HG02938 (cell line): ENCODE results near the gene STKLD1.

ENCODE experiments used
- ATAC-seq: cut with Tn5 transposase; IDR thresholded peaks from one replicate; pipeline ENCODE4 v1.9.1; 2021; ENCODE audit warnings: mild to moderate bottlenecking, moderate library complexity; ENCODE audit not compliant: unreplicated experiment

Gene STKLD1

GRCh38 chr9:133344979-133345378, 31.2 kb upstream of the STKLD1 start:
- no peak for ATAC-seq

DNA sequence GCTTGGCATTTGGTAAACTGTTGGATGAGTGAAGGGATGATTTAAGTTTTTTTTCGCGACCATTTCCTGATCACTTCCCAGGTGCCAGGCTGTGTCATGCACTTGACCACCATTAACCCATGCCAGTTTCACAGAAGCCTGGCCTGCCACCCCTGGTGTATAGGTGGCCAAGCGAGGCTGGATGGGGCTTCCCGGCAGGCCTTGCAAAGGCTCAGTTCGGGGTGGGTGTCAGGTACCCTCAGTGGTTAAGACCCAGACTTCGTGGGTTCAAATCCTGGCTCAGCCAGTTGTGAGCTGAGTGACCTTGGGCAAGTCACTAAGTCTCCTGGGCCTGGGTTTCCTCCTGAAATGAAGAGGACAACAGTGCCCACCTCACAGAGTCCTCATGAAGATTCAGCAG, 30.6 kb upstream of the STKLD1 start:
- no peak for ATAC-seq

DNA sequence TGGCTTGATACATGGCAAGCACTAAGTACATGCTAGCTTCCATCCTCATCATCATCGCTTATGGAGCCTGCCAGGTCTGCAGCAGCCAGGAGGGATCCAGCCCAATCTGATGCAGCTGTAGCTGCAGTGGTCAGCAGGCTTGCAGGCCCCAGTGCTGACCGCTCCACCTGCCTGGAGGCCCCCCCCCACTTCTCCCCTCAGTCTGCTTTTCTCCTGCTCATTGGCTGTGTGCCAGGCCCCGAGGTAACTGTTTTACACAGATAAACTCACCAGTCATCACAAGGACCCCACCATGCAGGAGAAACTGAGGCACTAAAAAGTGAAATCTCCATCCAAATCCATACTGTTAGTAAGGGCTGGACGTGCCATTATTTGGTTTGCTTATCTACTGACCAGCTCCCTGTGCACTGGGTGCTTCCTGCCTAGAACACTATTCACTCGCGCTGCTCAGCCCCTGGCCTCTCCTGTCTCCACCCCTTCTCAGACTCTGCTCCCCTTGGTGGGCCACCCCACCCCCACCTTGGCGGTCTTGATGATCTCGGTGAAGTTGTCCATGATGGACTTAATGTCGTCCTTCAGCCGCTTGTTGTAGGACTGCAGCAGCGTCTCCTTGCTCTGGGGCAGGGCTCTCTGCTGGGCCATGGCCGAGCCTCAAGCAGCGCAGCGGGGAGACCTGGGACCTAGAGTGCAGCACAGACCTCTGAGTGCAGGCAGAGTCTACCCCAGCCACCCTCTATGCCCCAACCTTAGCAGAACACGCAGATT, 30.0 kb upstream of the STKLD1 start:
- ATAC-seq: no peak

DNA sequence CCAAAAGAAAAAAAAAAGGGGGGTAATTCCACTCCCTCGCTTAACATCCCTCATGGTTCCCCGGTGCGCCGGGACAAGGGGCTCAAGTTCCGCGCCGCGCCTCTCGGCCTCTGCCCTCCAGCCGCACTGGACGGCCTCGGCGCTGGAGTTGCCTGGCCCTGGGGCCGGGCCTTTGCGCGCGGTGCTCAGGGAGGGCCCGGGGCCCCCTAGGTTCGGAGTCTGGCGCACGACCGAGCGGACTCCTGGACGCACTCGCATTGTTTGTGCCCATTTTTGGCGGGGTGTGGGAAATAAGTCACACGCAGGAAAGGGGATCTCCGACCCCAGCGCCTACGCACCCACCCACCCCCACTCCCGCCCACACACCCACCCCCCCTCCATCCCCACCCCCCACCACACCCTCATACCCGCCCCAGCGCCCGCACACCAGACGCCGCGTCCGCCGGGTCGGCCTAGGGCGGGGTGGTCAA, 28.6 kb upstream of the STKLD1 start:
- peak; percentile 12 for ATAC-seq

- ATAC-seq: peak; percentile 70
These were observed 28.0 kb upstream of the STKLD1 start, which contains the start of the genes MED22 and RPL7A for GRCh38 chr9:133347985-133348717. Gene MED22 (minus strand): TSS chr9:133348131. CDS start chr9:133346662, 1,469 bp downstream. Gene RPL7A (plus strand): TSS chr9:133348218. CDS start chr9:133348244, 26 bp downstream.

DNA sequence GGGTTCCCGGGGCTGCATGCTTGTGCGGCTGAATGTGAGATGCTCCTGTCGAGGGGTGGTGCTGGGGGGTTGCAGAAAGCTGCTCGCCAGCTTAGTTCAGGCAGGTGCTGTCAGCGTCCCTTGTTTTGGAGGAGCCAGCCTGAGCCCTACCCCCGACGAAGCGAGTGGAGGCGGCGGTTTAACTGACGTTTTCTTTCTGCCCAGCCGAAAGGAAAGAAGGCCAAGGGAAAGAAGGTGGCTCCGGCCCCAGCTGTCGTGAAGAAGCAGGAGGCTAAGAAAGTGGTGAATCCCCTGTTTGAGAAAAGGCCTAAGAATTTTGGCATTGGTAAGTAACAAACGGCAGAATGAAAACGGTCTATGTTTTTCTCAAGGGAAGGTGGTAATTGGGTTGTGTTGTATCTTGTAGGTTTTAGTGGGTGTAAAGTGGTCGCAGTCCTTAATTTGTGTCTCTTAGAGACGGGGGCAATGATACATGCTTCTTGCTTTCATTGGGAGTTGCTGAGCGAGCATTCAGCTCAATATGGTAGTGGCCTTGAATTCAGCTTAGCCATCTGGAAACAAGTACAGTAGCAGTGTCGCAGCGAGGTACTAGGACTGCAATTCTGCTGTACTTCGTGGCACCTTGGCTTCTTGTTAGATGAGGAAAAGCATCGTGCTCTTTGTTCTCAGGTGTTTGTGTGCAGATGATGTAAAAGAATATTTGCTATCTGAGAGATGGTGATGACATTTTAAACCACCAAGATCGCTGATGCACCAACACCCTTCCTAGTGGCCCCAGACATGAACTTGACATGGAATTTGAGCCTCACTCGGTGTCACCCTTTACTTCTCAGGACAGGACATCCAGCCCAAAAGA, 27.2 kb upstream of the STKLD1 start:
- ATAC-seq: no peak

- ATAC-seq: no peak
These were observed 26.1 kb upstream of the STKLD1 start for GRCh38 chr9:133349965-133350616.

GRCh38 chr9:133351526-133351907, 24.6 kb upstream of the STKLD1 start:
- no peak for ATAC-seq

GRCh38 chr9:133351908-133352634, 24.1 kb upstream of the STKLD1 start:
- no peak for ATAC-seq

DNA sequence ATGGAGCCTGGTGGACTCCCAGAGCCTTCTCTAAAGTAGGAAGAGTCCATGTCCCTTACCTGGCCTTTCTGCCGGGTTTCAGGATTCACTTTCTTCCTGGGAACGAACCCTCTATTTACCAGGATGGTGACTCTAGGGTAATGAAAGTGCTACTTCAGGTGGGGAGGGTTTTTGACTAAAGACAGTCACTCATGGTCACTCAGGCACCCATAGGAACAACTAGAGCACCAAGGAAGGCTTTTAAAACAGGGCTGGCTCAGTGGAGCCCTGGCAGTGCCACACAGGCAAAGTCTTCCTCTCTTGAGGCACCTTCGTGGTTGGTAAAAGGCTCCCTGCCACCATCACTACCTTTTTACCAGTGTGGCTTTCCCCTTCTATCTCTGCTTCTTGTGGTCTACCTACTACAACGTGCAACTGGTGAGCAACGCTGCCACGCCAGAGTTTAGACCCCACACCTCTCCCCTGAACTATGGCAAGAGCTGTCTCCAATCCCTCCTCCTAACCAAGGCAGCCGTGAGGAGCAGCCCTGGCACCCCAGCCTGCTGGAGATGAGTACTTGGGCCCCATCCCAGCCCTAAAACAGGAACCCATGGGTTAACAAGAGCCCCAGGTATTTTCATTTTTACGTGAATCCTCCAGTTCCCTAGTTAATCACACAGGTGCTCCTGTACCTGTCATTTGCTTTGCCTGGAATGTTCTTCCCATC, 23.4 kb upstream of the STKLD1 start:
- no peak for ATAC-seq

- no peak for ATAC-seq
These were observed 22.6 kb upstream of the STKLD1 start for GRCh38 chr9:133353548-133353947.

DNA sequence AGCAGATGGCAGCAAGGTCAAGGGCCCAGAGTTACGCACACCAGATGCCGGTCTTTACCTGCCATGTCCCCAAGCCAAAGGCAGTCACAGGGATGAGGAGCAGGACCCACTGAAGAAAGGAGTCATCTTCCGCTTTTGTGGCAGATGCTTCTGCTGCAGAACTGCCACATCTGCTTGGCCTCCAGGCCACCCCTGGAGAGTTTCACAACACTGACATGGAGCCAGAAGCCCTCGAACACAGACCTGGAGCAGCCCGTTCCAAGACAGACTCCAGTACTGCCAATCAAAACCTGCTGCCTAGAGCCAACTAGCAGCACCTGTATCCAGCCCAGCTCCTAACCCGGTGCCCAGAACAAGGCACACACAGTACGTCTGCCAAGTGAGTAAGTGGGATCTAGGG, 21.4 kb upstream of the STKLD1 start:
- ATAC-seq: no peak

DNA sequence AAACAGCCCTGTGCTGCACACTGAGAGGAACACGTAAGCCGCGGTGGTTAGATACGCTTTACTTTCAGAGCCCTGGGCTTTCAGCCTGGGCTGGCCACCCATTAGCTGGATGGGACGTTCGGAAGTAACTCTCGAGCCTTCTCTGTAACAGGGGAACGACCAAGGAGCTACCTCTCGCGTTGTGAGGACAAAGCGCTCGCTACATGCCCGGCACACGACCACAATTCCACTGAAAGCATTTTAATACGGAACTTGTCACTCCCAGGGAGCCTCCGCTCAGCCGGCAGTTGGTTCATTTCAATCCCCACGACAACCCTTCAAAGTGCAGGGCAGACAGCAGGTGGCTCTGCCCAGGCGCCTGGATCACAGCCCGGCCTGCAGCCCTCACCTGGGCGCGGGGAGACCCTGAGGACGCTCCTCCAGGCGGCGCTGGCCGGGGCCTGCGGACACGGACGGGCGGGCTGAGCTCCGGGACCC, 20.2 kb upstream of the STKLD1 start:
- ATAC-seq: no peak

- ATAC-seq: no peak
These were observed 19.6 kb upstream of the STKLD1 start, which contains the start of the genes SURF1 and SURF2 for GRCh38 chr9:133356391-133357091. Gene SURF1 (minus strand): TSS chr9:133356487. CDS start chr9:133356453, 34 bp downstream. Gene SURF2 (plus strand): TSS chr9:133356550. CDS start chr9:133356593, 43 bp downstream.

DNA sequence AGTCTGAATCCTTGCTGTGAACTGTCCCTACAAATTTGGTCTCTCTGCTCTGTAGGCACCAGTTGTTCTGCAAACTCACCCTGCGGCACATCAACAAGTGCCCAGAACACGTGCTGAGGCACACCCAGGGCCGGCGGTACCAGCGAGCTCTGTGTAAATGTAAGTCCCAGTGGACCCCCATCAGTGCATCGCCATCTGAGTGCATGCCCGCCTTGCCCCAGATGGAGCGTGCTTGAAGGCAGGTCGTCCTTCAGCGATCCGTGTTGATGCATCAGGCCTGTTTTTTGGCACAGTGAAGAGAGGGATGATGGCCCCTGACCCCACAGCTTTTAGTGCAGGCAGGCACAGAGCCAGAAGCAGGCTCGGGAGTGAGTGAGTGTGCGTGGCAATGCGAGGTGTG, 18.5 kb upstream of the STKLD1 start:
- no peak for ATAC-seq

GRCh38 chr9:133359399-133360175, 16.6 kb upstream of the STKLD1 start:
- no peak for ATAC-seq
